Effector memory CD4-positive, alpha-beta T cell (primary cell): ENCODE results near the gene MFRP.

Experiments used
- DNase-seq, 3 donors: peaks; one replicate each; pipeline ENCODE4 v3.0.0-alpha.2; 2020
- H3K27ac ChIP-seq: 2 replicates; pipeline ENCODE4 v1.7.0; 2013; ENCODE audit warnings: mild to moderate bottlenecking, low read length, moderate library complexity; ENCODE audit not compliant: insufficient read depth, poor library complexity, severe bottlenecking
- H3K27me3 ChIP-seq: replicated peaks from 2 replicates; pipeline ENCODE4 v1.7.0; 2013; ENCODE audit warnings: mild to moderate bottlenecking, low read length; ENCODE audit not compliant: insufficient read depth, control insufficient read depth, poor library complexity, severe bottlenecking
- H3K36me3 ChIP-seq: 2 replicates; pipeline ENCODE4 v1.7.0; 2013; ENCODE audit warnings: mild to moderate bottlenecking, low read length, moderate library complexity; ENCODE audit not compliant: control insufficient read depth, insufficient read depth
- H3K4me1 ChIP-seq: 2 replicates; pipeline ENCODE4 v1.7.0; 2013; ENCODE audit warnings: low read length, mild to moderate bottlenecking; ENCODE audit not compliant: control insufficient read depth, insufficient read depth, poor library complexity, severe bottlenecking
- H3K4me3 ChIP-seq: 2 replicates; pipeline ENCODE4 v1.7.0; 2013; ENCODE audit warnings: low read length, low read depth, mild to moderate bottlenecking; ENCODE audit not compliant: insufficient read depth, poor library complexity, severe bottlenecking
- H3K9me3 ChIP-seq: 2 replicates; pipeline ENCODE4 v1.7.0; 2013; ENCODE audit warnings: mild to moderate bottlenecking, low read length, moderate library complexity; ENCODE audit not compliant: control insufficient read depth

MFRP gene

GRCh38 chr11:119378851-119379465, 32.5 kb upstream of the MFRP start:
- Histone ChIP-seq H3K27ac (no peak overlapping the region), H3K27me3 (no peaks in the 10 kb centered on the region), H3K36me3 (no peaks in the 10 kb centered on the region), H3K4me1 (peaks cover 12% of the 10 kb centered on the region), H3K4me3 (no peak overlapping the region), H3K9me3 (no peaks in the 10 kb centered on the region)
- DNase-seq, result no peak

- DNase-seq, result no peak
- H3K36me3 ChIP-seq, result no peaks in the 10 kb centered on the region
- no peak overlapping the region for H3K4me3 ChIP-seq
- H3K4me1 ChIP-seq, result peaks cover 17% of the 10 kb centered on the region
- H3K27ac ChIP-seq, result no peak overlapping the region
- no peaks in the 10 kb centered on the region for H3K27me3 ChIP-seq
- H3K9me3 ChIP-seq, result no peaks in the 10 kb centered on the region
These were observed 31.6 kb upstream of the MFRP start for GRCh38 chr11:119377961-119378667.

- H3K27ac ChIP-seq, result no peak overlapping the region
- no peaks in the 10 kb centered on the region for H3K36me3 ChIP-seq
- H3K4me3 ChIP-seq, result no peak overlapping the region
- no peaks in the 10 kb centered on the region for H3K27me3 ChIP-seq
- no peaks in the 10 kb centered on the region for H3K9me3 ChIP-seq
- H3K4me1 ChIP-seq, result peaks cover 17% of the 10 kb centered on the region
- DNase-seq, result no peak
These were observed 30.8 kb upstream of the MFRP start for GRCh38 chr11:119377112-119377901.

GRCh38 chr11:119376197-119376847, 29.8 kb upstream of the MFRP start:
- DNase-seq, result no peak
- no peaks in the 10 kb centered on the region for H3K9me3 ChIP-seq
- H3K36me3 ChIP-seq, result no peaks in the 10 kb centered on the region
- H3K27me3 ChIP-seq, result peaks cover 4% of the 10 kb centered on the region
- H3K4me3 ChIP-seq, result no peak overlapping the region
- peaks cover 10% of the 10 kb centered on the region for H3K4me1 ChIP-seq
- H3K27ac ChIP-seq, result no peak overlapping the region

GRCh38 chr11:119375337-119376196, 29.1 kb upstream of the MFRP start:
- DNase-seq, result no peak

GRCh38 chr11:119374632-119375336, 28.3 kb upstream of the MFRP start:
- peaks cover 5% of the 10 kb centered on the region for H3K4me1 ChIP-seq
- no peaks in the 10 kb centered on the region for H3K36me3 ChIP-seq
- DNase-seq, result no peak
- H3K9me3 ChIP-seq, result no peaks in the 10 kb centered on the region
- no peak overlapping the region for H3K27ac ChIP-seq
- H3K4me3 ChIP-seq, result no peak overlapping the region
- peaks cover 4% of the 10 kb centered on the region for H3K27me3 ChIP-seq

More at GRCh38 chr11:119375337-119376196, 29.1 kb upstream of the MFRP start:
- H3K27ac ChIP-seq, result no peak overlapping the region
- H3K27me3 ChIP-seq, result peaks cover 4% of the 10 kb centered on the region
- H3K4me3 ChIP-seq, result no peak overlapping the region
- H3K4me1 ChIP-seq, result peaks cover 5% of the 10 kb centered on the region
- no peaks in the 10 kb centered on the region for H3K36me3 ChIP-seq
- H3K9me3 ChIP-seq, result no peaks in the 10 kb centered on the region

GRCh38 chr11:119373921-119374631, 27.6 kb upstream of the MFRP start:
- no peaks in the 10 kb centered on the region for H3K36me3 ChIP-seq
- no peak overlapping the region for H3K4me3 ChIP-seq
- H3K27ac ChIP-seq, result no peak overlapping the region
- H3K4me1 ChIP-seq, result peaks cover 5% of the 10 kb centered on the region
- peaks cover 8% of the 10 kb centered on the region for H3K27me3 ChIP-seq
- no peaks in the 10 kb centered on the region for H3K9me3 ChIP-seq
- peak in 2 of 3 donors; percentile 14 to 17 for DNase-seq

GRCh38 chr11:119373059-119373920, 26.8 kb upstream of the MFRP start:
- no peak overlapping the region for H3K27ac ChIP-seq
- no peaks in the 10 kb centered on the region for H3K9me3 ChIP-seq
- H3K27me3 ChIP-seq, result peaks cover 8% of the 10 kb centered on the region
- peaks cover 5% of the 10 kb centered on the region for H3K4me1 ChIP-seq
- H3K36me3 ChIP-seq, result no peaks in the 10 kb centered on the region
- DNase-seq, result no peak
- H3K4me3 ChIP-seq, result no peak overlapping the region
